ENCODE measurements around the gene PWWP2B. TPM values are rescaled to one million over a fixed set of nuclear protein-coding genes. Genes with fewer than 3 reads are reported as not detected.

PWWP2B gene
- total and polyA plus RNA-seq, 2 of the 13 experiments (the other 11 are each of a cell fraction or from before 2014, with no cell fraction given): 2.3 to 4.7 TPM

- POLR2A ChIA-PET: interaction anchor here (1.4 kb wide), 1 partner anchor 8 kb away, joined by 3 read pairs; no protein-coding TSS in a partner anchor
- no TSS peak for BruUV-seq (replicated peaks)
- Histone ChIP-seq H2AFZ (ENCODE audit: low read length) (no peak overlapping the region), H3K9me3 (ENCODE audit: low read length) (no peaks in the 10 kb centered on the region), H3K27me3 (ENCODE audit: control insufficient read depth in 1 of 2, insufficient read depth in 2 of 2, low read length in 2 of 2) (no peaks in the 10 kb centered on the region; a peak in 1 of 5 replicates), H3K4me2 (ENCODE audit: low read depth, low read length) (no peak overlapping the region), H3K4me1 (ENCODE audit: insufficient read depth, low read length) (peaks cover 46% of the 10 kb centered on the region), H3K9ac (ENCODE audit: insufficient read depth, low read depth, low read length) (no peak overlapping the region), H3K4me3 (replicated peaks in 1 of 3; ENCODE audit: insufficient read depth in 1 of 3, low read depth in 2 of 3, low read length in 3 of 3) (no peak overlapping the region), H3K27ac (ENCODE audit: extremely low read length, insufficient read depth, low read length) (no peak overlapping the region), H3K79me2 (ENCODE audit: insufficient read depth, low read length) (no peaks in the 10 kb centered on the region), H3K36me3 (replicated peaks in 1 of 2; ENCODE audit: control insufficient read depth in 1 of 2, insufficient read depth in 2 of 2, low read length in 2 of 2) (no peaks in the 10 kb centered on the region), H4K20me1 (ENCODE audit: insufficient read depth, low read length) (no peaks in the 10 kb centered on the region)
- CTCF ChIA-PET (ENCODE audit: low intra/inter-chr PET ratio, low total read pairs): no interaction called here
- DNase-seq (ENCODE audit: low spot score) (no peak), FAIRE-seq (no peak), ATAC-seq (no peak)
- WGBS (ENCODE audit: low lambda C conversion rate): 93% methylated on average over 18 of the region's 28 CpGs
- in situ Hi-C loops (cut with HindIII; ENCODE audit: extremely low pct_ligation_motif_present, low pct_unique_long_range_greater_than_20kb) (no loop called here), intact Hi-C loops (cut with micrococcal nuclease; ENCODE audit: unreplicated experiment) (no loop called here)
- TF ChIP-seq ZNF33A (CRISPR knock-in tag; IDR thresholded peaks at IDR 0.05; ENCODE audit: borderline replicate concordance) (no peak), SOX6 (IDR thresholded peaks at IDR 0.05) (no peak), SOX6 (CRISPR knock-in tag; IDR thresholded peaks at IDR 0.05) (no peak), ATRX (CRISPR knock-in tag; IDR thresholded peaks at IDR 0.05; ENCODE audit: borderline replicate concordance) (no peak), JUNB (CRISPR knock-in tag; IDR thresholded peaks at IDR 0.05; ENCODE audit: borderline replicate concordance) (no peak), MAFF (IDR thresholded peaks at IDR 0.05; ENCODE audit: low read depth, low read length) (no peak), HNRNPL (IDR thresholded peaks at IDR 0.05; ENCODE audit: low read depth, low read length) (no peak), ZBTB26 (CRISPR knock-in tag; IDR thresholded peaks at IDR 0.05; ENCODE audit: borderline replicate concordance) (no peak)
Observed at GRCh38 chr10:132410056-132410778, 13.2 kb downstream of the PWWP2B start.
